Middle frontal gyrus (tissue), 1 donor: ENCODE measurements around the gene TMEM164.

ENCODE experiments used
- DNase-seq: peaks from one replicate; pipeline ENCODE4 v3.0.0-alpha.2; 2015; ENCODE audit warnings: low spot score; ENCODE audit errors: extremely low spot score

Gene TMEM164

DNA sequence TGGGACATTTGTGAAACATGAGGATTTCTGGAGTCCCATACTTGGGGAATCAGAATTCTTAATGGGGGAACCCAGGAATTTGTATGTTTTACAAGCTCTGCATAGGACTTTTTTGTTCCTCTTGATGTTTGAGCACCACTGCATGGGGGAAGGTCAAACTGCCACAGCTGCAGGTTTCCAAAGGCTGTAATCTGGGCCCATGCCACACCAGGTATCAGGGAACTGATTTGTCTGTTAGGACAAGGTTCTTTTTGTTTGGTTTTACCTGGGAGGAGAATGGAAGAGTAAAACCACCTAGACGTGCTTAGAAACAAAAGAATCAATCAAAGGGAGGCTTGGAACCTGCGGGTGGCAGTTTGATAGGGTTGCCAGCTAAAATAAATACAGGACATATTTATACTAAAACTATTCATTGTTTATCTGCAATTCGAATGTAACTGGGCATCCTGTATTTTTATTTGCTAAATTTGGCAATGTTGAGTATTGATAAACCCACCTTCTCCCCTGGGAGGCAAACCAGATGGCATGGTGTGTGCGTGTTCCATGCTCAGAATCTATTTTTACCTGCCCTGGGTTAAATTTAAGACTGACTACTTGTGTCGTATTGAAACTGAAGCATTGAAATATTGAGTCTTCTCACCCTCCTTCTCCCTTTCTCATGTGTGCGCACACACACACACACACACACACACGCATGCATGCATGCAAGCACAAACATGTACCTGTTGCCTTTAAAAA, 63.7 kb downstream of the TMEM164 start:
- DNase-seq: no peak

DNA sequence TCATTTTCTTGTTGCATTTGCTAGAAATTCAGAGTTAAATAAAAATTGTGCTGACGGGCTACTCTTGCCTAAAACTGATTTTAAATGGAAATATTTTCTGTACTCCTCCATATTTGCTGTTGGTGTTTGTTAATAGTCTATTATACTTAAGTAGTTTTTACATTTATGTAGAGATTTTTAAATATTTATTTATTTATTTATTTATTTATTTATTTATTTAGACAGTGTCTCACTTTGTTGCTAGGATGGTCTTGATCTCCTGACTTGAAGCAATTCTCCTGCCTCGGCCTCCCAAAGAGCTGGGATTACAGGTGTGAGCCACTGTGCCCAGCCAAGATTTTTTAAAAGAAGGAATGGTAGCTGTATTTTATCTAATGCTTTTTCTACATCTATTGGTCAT, 68.1 kb downstream of the TMEM164 start:
- DNase-seq: no peak

DNA sequence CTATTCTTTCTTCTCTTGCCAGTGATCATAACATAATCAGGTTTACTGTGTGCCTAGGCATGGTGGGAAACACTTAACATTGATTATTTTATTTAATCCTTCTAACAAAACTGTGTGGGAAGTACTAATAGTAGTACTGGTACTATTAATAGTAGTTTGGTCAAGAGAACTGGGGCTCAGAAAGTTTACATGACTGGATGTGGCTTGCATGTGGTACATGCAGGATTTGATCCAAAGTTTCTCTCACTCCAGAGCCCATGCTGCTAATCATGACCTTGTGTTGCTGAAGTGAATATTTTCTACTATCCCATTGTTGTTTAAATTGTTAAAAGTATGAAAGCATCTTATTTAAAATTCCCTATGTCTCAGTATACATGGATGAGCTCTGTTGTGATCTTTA, 78.4 kb downstream of the TMEM164 start:
- DNase-seq: no peak

DNA sequence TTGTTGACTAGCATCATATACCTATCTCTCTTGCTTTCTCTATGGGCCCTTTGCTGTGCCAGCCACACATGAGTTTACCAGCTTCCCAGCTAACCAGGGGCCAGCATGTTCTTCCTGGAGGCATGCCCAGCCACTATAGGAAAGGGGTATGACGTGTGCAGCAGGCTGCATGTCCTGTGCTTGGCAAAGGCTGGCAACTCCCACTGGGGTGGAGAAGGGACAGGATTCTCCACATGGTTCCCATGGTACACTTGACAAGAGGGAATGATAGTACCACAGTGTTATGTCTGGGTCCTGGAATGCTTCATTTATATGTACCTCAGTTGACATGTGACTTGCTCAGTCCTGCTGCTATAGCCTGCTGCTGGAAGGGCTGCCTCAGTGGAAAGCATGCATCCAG, 78.8 kb downstream of the TMEM164 start:
- DNase-seq: no peak

DNA sequence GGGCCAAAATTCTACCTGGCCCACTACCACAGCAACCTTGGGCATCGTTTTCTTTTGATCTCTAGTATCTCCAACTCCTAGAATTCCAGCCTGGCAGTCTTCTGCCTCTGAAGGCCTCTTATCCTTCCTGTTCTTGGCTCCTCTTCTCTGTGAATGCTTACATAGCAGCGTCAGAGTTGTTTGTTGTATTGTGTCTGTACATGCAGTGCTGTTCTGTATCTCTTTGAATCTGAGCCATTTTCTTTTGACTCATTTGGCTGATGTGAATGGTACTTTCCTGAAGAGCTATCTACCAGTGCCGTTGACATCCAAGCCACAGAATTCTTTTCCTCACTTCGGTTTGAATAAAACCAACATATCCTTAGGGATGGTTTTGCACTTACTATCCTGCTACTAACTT, 79.2 kb downstream of the TMEM164 start:
- no peak for DNase-seq

DNA sequence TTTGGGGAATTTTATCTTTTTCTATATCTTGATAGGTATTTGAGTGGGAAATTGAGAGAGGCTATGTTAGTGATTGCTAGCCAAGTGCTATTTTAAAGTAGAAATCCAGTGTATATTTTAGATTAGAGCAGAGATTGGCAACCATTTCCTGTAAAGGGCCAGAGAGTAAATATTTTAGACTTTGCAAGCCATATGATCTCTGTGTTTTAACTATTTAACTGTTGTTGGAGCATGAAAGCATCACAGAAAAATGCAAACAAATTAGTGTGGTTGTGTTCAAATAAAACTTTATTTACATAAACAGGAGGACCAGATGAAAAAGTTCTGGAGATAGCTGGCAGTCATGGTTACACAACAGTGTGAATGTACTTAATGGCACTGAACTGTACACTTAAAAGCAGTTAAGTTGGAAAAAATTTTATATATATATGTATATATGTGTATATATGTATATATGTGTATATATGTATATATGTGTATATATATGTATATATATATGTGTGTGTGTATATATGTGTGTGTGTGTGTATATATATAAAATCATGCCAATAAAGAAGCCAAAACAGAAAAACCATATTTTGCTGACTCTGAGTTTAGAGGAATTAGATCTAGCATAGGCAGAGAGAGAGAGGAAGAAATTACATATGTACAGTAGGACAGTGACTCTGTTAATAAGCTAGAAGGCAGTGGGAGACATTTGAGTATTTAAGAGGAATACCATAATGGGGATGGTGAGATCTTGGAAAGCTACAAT, 83.4 kb downstream of the TMEM164 start:
- DNase-seq: no peak

DNA sequence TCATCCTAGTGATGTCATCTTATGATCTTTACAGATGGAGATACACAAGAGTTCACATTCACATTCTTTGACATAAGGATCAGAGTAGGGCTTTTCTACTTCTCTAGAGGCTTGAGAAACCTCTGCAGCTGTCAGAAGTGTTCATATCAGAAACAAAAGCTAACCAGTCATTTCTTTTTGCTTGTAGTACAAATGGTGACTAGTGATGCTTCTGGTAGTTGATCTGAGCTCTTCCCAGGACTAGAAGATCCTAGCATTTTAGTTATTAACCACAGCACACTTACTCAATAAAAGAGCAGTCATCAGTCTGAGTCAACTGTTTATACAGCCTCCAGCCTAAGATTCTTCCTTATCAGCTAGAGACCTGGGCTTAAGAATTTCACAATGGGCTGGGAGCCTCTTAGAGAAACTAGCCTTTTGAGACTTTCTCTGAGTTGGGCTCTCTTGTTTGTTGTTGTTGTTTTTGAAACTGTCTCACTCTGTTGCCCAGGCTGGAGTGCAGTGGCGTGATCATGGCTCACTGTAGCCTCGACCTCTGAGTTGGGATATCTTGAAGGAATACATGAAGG, 84.1 kb downstream of the TMEM164 start:
- DNase-seq: no peak

DNA sequence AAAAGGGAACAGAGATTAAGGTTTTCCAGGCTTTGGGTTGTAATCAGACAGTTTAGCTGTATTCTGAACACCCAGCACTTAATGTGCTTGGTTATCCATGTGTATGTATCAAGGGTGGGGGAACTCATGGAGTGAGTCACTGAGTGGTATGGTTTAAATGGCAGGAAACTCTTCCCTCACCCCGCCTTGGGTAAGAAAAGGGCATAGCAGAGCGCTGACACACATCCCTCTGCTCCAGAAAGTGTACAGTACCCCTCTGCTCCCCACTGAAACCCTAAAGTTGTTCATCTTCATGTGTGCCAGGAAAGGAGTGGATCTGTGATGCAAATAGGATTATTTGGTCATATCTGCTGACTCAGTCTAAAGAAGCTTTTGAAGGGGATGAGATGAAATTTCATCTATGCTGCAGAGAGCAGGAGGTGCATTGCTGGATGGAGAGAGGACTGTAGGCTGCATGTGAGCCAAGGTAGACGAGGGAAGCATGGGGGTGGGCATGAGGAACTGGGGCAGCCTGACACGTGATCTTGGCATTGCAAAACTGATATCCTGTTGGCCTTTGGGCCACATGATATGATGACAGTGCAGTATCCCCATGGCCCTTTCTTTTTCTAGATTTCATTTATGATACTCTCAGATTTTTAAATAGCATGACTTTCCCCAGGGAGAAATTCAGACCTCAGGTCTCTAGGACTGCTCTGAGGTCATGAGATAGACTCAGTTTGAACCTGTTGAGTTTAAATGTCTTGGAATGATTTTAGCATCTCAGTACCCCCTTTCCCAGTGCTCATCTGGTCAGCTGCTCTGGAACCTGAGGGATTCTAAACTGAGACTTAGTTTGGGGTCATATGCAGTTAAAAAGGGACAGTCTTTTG, 84.8 kb downstream of the TMEM164 start:
- DNase-seq: no peak

DNA sequence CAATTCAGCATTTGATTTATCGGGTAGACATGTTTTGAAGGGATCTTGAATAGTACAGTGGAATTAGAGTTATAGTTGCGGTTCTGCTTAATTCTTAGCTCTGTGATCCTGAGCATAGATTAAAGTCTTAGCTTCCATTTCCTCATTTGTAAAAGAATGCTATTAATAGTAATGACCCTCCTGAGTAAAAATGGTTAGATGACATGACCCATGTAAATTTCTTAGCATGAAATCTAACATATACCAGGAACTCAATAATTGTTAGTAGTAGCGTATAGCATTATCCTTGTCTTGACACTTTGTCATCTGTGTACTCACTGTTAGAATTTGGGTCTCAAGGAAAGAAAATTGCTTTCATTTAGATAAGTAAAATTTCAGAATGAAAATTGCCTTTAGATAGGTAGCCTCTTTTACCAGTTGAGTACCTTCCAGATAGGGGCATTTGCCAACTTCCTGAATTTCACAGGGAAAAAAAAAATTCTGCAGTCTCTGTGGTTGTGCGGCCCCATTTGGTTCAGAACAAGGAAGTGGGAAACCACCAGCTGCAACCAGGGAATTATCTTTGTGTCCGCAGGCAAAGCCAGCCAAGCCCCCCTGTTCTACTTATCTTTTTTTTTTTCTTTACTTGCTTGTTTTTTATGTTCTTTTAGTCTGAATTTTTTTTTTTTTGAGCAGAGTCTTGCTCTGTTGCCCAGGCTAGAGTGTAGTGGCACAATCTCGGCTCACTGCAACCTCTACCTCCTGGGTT, 86.9 kb downstream of the TMEM164 start:
- DNase-seq: no peak

DNA sequence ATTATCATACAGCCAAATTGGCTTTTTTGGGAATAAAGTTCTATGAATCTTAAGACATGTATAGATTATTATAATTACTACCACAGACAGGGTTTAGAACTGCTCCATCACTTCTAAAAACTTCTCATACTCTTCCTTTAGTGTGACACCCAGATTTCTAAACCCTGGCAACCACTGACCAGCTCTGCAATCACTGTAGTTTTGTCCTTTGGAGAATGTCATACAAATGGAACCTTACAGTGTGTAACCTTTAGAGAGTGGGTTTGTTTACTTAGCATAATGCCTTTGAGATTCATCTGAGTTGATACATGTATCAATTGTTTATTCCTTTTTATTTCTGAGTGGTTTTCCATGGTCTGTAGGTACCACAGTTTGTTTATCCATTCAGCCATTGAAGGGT, 95.0 kb downstream of the TMEM164 start:
- no peak for DNase-seq

DNA sequence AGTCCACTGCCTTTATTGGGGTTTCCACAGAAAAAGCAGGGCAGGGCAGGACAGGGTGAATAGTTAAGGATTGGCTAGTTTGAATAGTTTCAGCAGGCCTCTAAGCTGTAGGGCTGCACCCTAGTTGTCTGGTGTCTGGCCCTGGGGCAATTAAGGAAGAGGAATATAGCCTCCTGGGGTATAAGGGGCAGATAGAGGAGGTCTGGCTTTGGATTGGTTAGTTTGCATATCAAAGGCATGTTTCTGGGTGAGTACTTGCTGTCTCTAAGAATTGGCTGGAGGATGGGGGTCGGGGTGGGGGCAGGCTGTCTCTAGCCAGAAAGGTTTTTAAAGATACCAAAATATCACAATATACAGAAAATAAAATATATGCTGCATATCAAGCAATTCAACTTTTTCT, 100.4 kb downstream of the TMEM164 start:
- no peak for DNase-seq

DNA sequence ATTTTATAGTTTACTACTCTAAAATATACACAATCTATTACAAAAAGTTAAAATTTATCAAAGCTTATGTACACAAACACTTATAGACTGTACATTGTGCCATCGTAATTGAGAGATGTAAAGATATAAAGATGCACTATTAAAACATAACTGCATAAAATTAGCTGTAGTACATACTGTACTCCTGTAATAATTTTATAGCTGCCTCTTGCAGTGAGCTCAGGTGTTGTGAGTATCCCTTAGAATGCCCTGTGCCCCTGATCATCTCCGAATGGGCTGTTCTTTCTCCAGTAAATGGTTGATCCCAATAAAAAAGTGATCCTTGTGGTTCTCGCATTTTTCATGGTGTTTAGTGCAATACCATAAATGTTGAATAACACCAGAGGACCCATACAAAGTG, 101.2 kb downstream of the TMEM164 start:
- DNase-seq: no peak

DNA sequence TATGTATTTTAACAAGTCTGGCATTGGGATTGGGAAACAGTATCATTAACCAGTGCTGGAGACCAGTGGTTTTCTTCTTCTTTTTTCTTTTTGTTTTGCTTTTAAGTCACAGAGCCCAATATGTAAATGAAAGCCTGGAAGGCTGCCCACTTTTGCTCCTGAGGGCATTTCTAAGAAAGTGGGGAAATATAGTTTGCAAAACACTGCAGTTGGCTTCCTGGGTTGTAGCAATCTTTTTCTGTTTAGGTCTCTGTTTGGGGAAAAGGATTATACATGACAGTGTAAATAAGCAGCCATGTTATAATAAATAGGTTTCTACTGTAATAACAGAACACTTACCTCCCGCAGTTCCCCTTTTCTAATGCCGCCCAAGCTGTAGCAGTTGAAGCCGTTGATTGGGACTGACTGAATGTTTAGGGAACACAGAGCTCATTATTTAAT, 105.5 kb downstream of the TMEM164 start:
- no peak for DNase-seq

DNA sequence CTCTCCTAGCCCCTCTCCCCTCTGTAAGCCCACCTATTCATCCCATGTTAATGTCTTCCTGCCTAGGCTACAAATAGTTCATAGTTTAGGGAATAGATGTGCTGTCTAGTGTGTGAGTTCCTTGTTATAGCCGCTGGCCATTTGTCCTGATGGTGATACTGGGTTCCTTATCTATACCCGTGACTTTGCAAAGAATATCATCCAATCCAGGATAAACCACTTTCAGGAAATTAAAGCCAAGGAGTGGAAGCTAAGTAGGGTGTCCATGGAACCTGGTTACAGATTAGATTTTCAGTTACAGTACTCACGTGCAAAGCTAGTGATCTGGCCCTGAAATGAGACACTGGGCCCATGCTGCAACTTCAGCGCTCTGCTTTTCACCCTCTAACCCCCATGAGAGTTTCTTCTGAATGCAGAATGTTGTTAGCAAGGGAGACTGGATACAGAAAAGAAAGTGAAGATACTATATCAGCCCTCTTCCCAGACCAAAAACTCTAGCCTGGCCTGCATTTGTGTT, 111.4 kb downstream of the TMEM164 start:
- no peak for DNase-seq

DNA sequence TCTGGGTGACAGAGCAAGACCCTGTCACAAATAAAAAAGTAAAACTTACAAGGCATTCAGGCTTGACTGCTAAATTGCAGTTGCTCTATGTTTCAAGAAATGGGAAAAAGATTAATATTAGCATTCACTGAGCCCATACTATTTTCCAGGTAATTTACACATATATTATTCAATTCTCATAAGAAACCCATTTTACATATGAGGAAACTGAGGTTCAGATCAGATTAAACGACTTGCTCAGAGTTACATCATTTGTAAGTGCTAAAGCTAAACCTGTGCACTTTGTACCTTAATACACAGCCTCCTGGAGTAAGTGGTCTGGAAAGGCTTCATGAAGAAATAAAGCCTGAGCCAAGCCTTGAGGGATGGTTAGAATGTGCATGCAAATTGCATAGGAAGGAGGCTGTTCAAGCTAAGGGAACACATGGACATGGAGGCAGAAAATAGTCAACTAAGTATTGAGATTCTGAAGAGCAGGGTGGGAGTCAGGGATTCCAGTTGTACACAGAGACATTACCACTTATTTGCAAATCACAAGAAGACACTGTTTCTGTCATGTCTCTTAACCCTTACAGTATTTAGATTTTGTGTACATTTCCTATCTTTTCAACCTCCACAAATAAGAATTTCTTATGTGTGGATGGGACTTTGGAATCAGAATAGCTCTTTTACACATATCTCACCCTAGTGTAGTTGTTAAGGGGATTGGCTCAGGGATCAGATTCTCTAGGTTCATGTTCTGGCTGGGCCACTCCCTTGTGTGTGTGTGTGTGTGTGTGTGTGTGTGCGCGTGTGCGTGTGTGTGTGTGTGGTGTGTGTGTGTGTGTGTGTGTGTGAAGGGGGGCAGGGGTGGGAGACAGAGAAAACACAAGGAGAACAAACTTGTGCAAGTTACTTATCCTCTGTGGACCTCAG, 113.4 kb downstream of the TMEM164 start:
- no peak for DNase-seq

DNA sequence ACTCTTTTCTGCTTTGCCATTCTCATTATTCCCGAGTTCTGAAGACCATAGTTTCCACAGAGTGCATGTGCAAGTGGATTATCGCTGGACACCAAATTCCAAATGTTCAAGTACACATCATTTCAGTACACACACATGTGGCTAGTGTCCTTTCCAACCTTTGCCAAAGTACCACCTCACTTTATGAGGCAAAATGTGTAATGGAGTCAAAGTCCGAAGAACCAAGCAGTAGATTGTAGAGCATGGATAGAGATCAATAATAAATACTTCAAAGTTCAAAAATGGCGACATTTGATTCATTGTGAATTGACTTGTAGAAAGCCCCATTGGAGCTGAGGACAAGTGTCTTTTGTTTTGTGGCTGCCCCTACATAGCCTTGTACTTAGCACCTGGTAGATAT, 115.6 kb downstream of the TMEM164 start:
- DNase-seq: no peak

DNA sequence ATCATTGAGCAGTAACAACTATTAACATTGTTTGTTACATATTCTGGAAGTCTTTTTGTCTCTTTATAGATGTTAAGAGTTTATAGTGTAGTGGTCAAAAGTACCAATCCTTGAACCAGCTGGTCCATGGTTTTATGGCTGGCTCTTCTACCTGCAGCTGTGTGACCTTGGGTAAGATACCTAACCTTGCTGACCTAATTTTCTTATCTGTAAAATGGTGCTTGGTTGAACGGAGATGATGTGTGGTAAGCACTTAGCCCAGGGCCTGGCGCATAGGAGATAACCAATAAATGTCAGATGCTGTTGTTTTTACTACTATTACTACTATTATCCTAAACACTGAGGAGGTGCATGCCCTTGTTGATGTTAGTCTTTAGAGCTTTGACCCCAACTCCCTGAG, 116.6 kb downstream of the TMEM164 start:
- no peak for DNase-seq

DNA sequence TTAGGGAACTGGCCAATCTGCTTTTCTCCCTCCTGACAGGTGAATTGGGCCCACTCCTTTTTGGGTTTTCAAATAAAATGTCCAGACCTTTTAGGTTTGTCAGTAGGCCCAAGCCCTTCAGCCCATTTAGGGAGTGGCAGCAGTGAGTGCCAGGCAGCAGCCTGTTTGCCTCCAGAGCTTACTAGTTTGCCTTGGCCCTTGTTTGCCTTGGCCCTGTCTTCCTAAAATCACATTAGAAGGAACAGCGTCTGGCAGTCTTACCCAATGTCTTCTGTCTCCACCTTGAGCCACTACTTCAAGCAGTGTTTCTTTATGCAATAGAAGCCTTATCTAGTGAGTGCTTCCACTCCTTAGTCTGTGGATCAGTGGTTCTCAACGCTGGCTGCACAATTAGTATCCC, 117.1 kb downstream of the TMEM164 start:
- no peak for DNase-seq

DNA sequence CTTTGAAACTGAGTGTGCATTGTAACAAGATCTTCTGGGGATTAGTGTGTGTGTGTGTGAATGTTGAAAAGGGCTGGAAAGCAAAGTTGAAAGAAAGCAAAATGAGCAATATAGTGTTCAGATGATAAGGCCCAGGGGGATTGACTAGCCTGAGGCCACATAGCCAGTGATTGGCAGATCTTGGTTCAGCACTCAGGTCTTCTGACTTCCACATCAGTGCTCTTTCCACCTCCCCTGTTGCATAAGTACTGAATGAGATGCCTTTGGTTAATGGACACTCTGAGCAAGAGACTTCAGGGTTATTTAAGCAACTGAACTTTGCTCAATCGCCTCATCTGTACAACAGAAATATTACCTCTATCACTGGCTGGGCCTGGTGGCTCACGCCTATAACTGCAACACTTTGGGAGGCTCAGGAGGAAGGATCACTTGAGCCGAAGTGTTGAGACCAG, 120.4 kb downstream of the TMEM164 start:
- no peak for DNase-seq
